ENCODE results near the gene HEATR3. TPM values are rescaled to one million over a fixed set of nuclear protein-coding genes. Genes with fewer than 3 reads are reported as not detected.

HEATR3 gene
- total RNA-seq, 1 donor from 2014 or later: 19.1 TPM

- H3K27me3 ChIP-seq (ENCODE audit: control insufficient read depth, insufficient read depth, low read length): no peaks in the 10 kb centered on the region
- DNase-seq (ENCODE audit: low read depth): no peak
- H3K36me3 ChIP-seq (ENCODE audit: control insufficient read depth, insufficient read depth, low read length): no peaks in the 10 kb centered on the region
- no peak overlapping the region for H3K4me3 ChIP-seq (ENCODE audit: low read depth, low read length)
- TF ChIP-seq CTCF (IDR thresholded peaks at IDR 0.05; ENCODE audit: insufficient read depth, low read length, poor library complexity, severe bottlenecking): no peak
Observed at GRCh38 chr16:50043358-50043757, 22.4 kb upstream of the HEATR3 start.

- Histone ChIP-seq H3K36me3 (ENCODE audit: control insufficient read depth, insufficient read depth, low read length) (no peaks in the 10 kb centered on the region), H3K4me3 (ENCODE audit: low read depth, low read length) (no peak overlapping the region), H3K27me3 (ENCODE audit: control insufficient read depth, insufficient read depth, low read length) (no peaks in the 10 kb centered on the region)
- TF ChIP-seq CTCF (IDR thresholded peaks at IDR 0.05; ENCODE audit: insufficient read depth, low read length, poor library complexity, severe bottlenecking): no peak
- DNase-seq (ENCODE audit: low read depth): no peak
Observed at GRCh38 chr16:50045412-50045811, 20.4 kb upstream of the HEATR3 start.

- no peaks in the 10 kb centered on the region for H3K36me3 ChIP-seq (ENCODE audit: control insufficient read depth, insufficient read depth, low read length)
- no peaks in the 10 kb centered on the region for H3K27me3 ChIP-seq (ENCODE audit: control insufficient read depth, insufficient read depth, low read length)
- no peak for TF ChIP-seq CTCF (IDR thresholded peaks at IDR 0.05; ENCODE audit: insufficient read depth, low read length, poor library complexity, severe bottlenecking)
- no peak for DNase-seq (ENCODE audit: low read depth)
- no peak overlapping the region for H3K4me3 ChIP-seq (ENCODE audit: low read depth, low read length)
Observed at GRCh38 chr16:50046853-50047252, 18.9 kb upstream of the HEATR3 start.

GRCh38 chr16:50047864-50048263 lies 17.9 kb upstream of the HEATR3 start:
- no peak for DNase-seq (ENCODE audit: low read depth)
- H3K4me3 ChIP-seq (ENCODE audit: low read depth, low read length): no peak overlapping the region
- no peaks in the 10 kb centered on the region for H3K27me3 ChIP-seq (ENCODE audit: control insufficient read depth, insufficient read depth, low read length)
- no peak for TF ChIP-seq CTCF (IDR thresholded peaks at IDR 0.05; ENCODE audit: insufficient read depth, low read length, poor library complexity, severe bottlenecking)
- H3K36me3 ChIP-seq (ENCODE audit: control insufficient read depth, insufficient read depth, low read length): no peaks in the 10 kb centered on the region

GRCh38 chr16:50050802-50051201 lies 15.0 kb upstream of the HEATR3 start:
- TF ChIP-seq CTCF (IDR thresholded peaks at IDR 0.05; ENCODE audit: insufficient read depth, low read length, poor library complexity, severe bottlenecking): no peak
- H3K4me3 ChIP-seq (ENCODE audit: low read depth, low read length): no peak overlapping the region
- H3K36me3 ChIP-seq (ENCODE audit: control insufficient read depth, insufficient read depth, low read length): no peaks in the 10 kb centered on the region
- H3K27me3 ChIP-seq (ENCODE audit: control insufficient read depth, insufficient read depth, low read length): no peaks in the 10 kb centered on the region
- no peak for DNase-seq (ENCODE audit: low read depth)

GRCh38 chr16:50056226-50056625 lies 9.5 kb upstream of the HEATR3 start:
- H3K36me3 ChIP-seq (ENCODE audit: control insufficient read depth, insufficient read depth, low read length): no peaks in the 10 kb centered on the region
- no peak for DNase-seq (ENCODE audit: low read depth)
- no peak overlapping the region for H3K4me3 ChIP-seq (ENCODE audit: low read depth, low read length)
- TF ChIP-seq CTCF (IDR thresholded peaks at IDR 0.05; ENCODE audit: insufficient read depth, low read length, poor library complexity, severe bottlenecking): no peak
- H3K27me3 ChIP-seq (ENCODE audit: control insufficient read depth, insufficient read depth, low read length): no peaks in the 10 kb centered on the region
